Measurements from ENCODE around the gene ELANE.
"Not testable (repeated sequence)": the region's sequence is repeated elsewhere in the genome, so short reads cannot be mapped to it uniquely, and the experiment has no call there.

ELANE gene

GRCh38 chr19:814152-815078 is 37.7 kb upstream of the ELANE start:
- no peak for DNase-seq

- no peak for DNase-seq
Observed at GRCh38 chr19:815079-815774, 36.9 kb upstream of the ELANE start.

- DNase-seq = no peak
Observed at GRCh38 chr19:815775-816499, 36.2 kb upstream of the ELANE start.

- no peak for DNase-seq
Observed at GRCh38 chr19:816500-816857, 35.6 kb upstream of the ELANE start.

GRCh38 chr19:820212-820611 is 31.9 kb upstream of the ELANE start:
- DNase-seq = not testable (repeated sequence)

- DNase-seq = no peak
Observed at GRCh38 chr19:821231-821824, 30.8 kb upstream of the ELANE start.

GRCh38 chr19:821825-822503 is 30.1 kb upstream of the ELANE start, which contains the start of gene PLPPR3:
Gene PLPPR3, minus strand, starts transcription at chr19:821955. Its CDS starts 396 bp downstream, at chr19:821559.
- no peak for DNase-seq

- peak in 1 of 2 donors; percentile 29 for DNase-seq
Observed at GRCh38 chr19:823565-824121, 28.5 kb upstream of the ELANE start.

GRCh38 chr19:824885-825284 is 27.2 kb upstream of the ELANE start:
- DNase-seq = peak; percentile 64 to 69

- DNase-seq = peak; percentile 21 to 37
Observed at GRCh38 chr19:825897-826644, 26.0 kb upstream of the ELANE start.

GRCh38 chr19:827314-827709 is 24.8 kb upstream of the ELANE start:
- no peak for DNase-seq

GRCh38 chr19:827710-828321 is 24.3 kb upstream of the ELANE start, which contains the start of gene AZU1:
Gene AZU1, plus strand, starts transcription at chr19:827837. Its CDS starts 10 bp downstream, at chr19:827847.
- peak; percentile 81 for DNase-seq

GRCh38 chr19:829129-829758 is 22.9 kb upstream of the ELANE start:
- DNase-seq = no peak

GRCh38 chr19:831407-832369 is 20.4 kb upstream of the ELANE start:
- DNase-seq = no peak

GRCh38 chr19:834216-834615 is 17.9 kb upstream of the ELANE start:
- no peak for DNase-seq

GRCh38 chr19:835210-835810 is 16.8 kb upstream of the ELANE start:
- no peak for DNase-seq

GRCh38 chr19:840519-841206 is 11.4 kb upstream of the ELANE start, which contains the start of gene PRTN3:
Gene PRTN3, plus strand, starts transcription at chr19:840999. Its CDS starts 10 bp downstream, at chr19:841009.
- DNase-seq = peak; percentile 43 to 62

- DNase-seq = not testable (repeated sequence)
Observed at GRCh38 chr19:842802-843179, 9.3 kb upstream of the ELANE start.

All from inflammatory macrophage treated with lipopolysaccharide for 1 hour (primary cell).